GM12873 (cell line): ENCODE results near the gene USP17L19.
"Not testable (repeated sequence)": the region's sequence is repeated elsewhere in the genome, so short reads cannot be mapped to it uniquely, and the experiment has no call there.

ENCODE experiments used
- TF ChIP-seq, protein P1 (sequence below): IDR thresholded peaks from 2 replicates; pipeline ENCODE4 v1.5.1; 2012; ENCODE audit warnings: low read depth, mild to moderate bottlenecking, moderate library complexity, low read length, control low read depth; ENCODE audit not compliant: insufficient read depth; ENCODE audit errors: missing control alignments

USP17L19 gene

DNA sequence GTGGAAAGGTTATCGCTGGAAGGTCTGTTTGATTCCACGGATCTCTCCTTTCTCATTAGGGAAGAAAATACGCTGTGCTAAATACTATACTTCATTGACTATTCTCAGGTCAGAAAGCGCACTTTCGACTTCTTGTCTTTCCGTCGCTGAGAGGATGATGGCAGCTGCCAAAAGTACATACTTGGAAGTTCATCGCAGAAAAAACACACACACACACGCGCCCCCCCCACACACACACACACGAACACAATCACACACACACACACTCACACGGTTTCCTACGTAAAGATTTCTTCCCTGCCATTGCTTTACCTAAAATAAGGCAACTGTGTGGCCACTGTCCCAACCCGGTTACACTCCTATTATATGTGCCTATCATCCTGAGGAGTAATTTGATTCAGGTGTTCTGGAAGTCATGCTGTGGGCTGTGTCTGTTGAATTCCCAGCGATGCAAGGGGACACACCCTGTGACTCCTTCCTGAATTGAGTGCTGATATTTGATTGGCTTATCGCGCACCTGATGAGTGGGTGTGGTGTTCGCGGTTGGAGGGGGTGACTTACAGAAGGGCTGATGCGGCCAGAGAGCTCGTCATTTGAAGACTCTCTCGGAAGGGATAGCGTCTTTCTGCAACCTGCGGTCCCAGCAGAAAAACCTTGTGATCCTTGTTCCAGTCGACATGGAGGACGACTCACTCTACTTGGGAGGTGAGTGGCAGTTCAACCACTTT lies 5.1 kb upstream of the USP17L19 start, which contains the start of gene USP17L18:
Gene USP17L18 (plus strand): TSS at position 678 of the 728 bp plus-strand sequence. CDS start 0 bp downstream, at position 678.
- TF ChIP-seq, protein P1, sequence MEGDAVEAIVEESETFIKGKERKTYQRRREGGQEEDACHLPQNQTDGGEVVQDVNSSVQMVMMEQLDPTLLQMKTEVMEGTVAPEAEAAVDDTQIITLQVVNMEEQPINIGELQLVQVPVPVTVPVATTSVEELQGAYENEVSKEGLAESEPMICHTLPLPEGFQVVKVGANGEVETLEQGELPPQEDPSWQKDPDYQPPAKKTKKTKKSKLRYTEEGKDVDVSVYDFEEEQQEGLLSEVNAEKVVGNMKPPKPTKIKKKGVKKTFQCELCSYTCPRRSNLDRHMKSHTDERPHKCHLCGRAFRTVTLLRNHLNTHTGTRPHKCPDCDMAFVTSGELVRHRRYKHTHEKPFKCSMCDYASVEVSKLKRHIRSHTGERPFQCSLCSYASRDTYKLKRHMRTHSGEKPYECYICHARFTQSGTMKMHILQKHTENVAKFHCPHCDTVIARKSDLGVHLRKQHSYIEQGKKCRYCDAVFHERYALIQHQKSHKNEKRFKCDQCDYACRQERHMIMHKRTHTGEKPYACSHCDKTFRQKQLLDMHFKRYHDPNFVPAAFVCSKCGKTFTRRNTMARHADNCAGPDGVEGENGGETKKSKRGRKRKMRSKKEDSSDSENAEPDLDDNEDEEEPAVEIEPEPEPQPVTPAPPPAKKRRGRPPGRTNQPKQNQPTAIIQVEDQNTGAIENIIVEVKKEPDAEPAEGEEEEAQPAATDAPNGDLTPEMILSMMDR: not testable (repeated sequence)

- TF ChIP-seq, protein P1: not testable (repeated sequence)
Observed at GRCh38 chr4:9257824-9258223, 4.6 kb downstream of the USP17L19 start, which contains the start of gene USP17L20. USP17L20 (plus strand) TSS chr4:9258124; CDS start chr4:9258124, 0 bp downstream.

GRCh38 chr4:9262572-9262971 lies 9.4 kb downstream of the USP17L19 start, which contains the start of gene USP17L21:
USP17L21 (plus strand) TSS chr4:9262872; CDS start chr4:9262872, 0 bp downstream.
- TF ChIP-seq, protein P1: not testable (repeated sequence)

DNA sequence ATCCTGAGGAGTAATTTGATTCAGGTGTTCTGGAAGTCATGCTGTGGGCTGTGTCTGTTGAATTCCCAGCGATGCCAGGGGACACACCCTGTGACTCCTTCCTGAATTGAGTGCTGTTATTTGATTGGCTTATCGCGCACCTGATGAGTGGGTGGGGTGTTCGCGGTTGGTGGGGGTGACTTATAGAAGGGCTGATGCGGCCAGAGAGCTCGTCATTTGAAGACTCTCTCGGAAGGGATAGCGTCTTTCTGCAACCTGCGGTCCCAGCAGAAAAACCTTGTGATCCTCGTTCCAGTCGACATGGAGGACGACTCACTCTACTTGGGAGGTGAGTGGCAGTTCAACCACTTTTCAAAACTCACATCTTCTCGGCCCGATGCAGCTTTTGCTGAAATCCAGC lies 14.1 kb downstream of the USP17L19 start, which contains the start of gene USP17L22:
Gene USP17L22 (plus strand): TSS at position 301 of the 400 bp plus-strand sequence. CDS start 0 bp downstream, at position 301.
- TF ChIP-seq, protein P1: not testable (repeated sequence)
